Fibroblast of mammary gland (primary cell): Measurements from ENCODE around the gene MAZ.

Source experiments
- DNase-seq: peaks from one replicate; pipeline ENCODE4 v3.0.0-alpha.2; 2010; ENCODE audit warnings: low read depth
- H3K4me3 ChIP-seq: 2 replicates; pipeline ENCODE4 v1.5.1; 2011; ENCODE audit warnings: low read depth, mild to moderate bottlenecking, low read length, moderate library complexity; ENCODE audit not compliant: control insufficient read depth
- CTCF ChIP-seq: conservative IDR thresholded peaks from 2 replicates; pipeline ENCODE4 v1.5.1; 2011; ENCODE audit warnings: low read depth, low read length, inconsistent platforms; ENCODE audit not compliant: control insufficient read depth, insufficient read depth

MAZ gene

GRCh38 chr16:29860218-29860617 lies 53.9 kb downstream of the MAZ start:
- no peak for TF ChIP-seq CTCF
- DNase-seq: no peak
- H3K4me3 ChIP-seq: no peak overlapping the region
